Measurements from ENCODE around the gene FAM168B. TPM values are rescaled to one million over a fixed set of nuclear protein-coding genes. Genes with fewer than 3 reads are reported as not detected.

FAM168B gene
- total and polyA plus RNA-seq, 2 of the 13 experiments (the other 11 are each of a cell fraction or from before 2014, with no cell fraction given): 64.5 to 113 TPM

GRCh38 chr2:131039101-131039440 is 54.2 kb downstream of the FAM168B start:
- intact Hi-C loops (cut with micrococcal nuclease; ENCODE audit: unreplicated experiment): no loop called here
- in situ Hi-C loops (cut with HindIII; ENCODE audit: extremely low pct_ligation_motif_present, low pct_unique_long_range_greater_than_20kb): no loop called here
- POLR2A ChIA-PET: no interaction called here
- Histone ChIP-seq H3K27me3 (ENCODE audit: control insufficient read depth in 1 of 2, insufficient read depth in 2 of 2, low read length in 2 of 2) (peaks cover 9 to 30% of the 10 kb centered on the region in 2 experiments), H3K4me3 (replicated peaks in 1 of 3; ENCODE audit: insufficient read depth in 1 of 3, low read depth in 2 of 3, low read length in 3 of 3) (no peak overlapping the region), H3K4me2 (ENCODE audit: low read depth, low read length) (no peak overlapping the region), H3K79me2 (ENCODE audit: insufficient read depth, low read length) (no peaks in the 10 kb centered on the region), H3K4me1 (ENCODE audit: insufficient read depth, low read length) (0 out of 2 replicates have a peak, but pooled peaks cover 5% of the 10 kb centered on the region), H3K36me3 (replicated peaks in 1 of 2; ENCODE audit: control insufficient read depth in 1 of 2, insufficient read depth in 2 of 2, low read length in 2 of 2) (no peaks in the 10 kb centered on the region), H2AFZ (ENCODE audit: low read length) (no peak overlapping the region), H4K20me1 (ENCODE audit: insufficient read depth, low read length) (no peaks in the 10 kb centered on the region), H3K9me3 (ENCODE audit: low read length) (no peaks in the 10 kb centered on the region), H3K27ac (ENCODE audit: extremely low read length, insufficient read depth, low read length) (no peak overlapping the region), H3K9ac (ENCODE audit: insufficient read depth, low read depth, low read length) (no peak overlapping the region)
- 63% methylated on average over 7 of the region's 9 CpGs for WGBS (ENCODE audit: low lambda C conversion rate)
- BruUV-seq (replicated peaks): no TSS peak
- no peak for FAIRE-seq
- no peak for DNase-seq (ENCODE audit: low spot score)
- TF ChIP-seq ZNF232 (CRISPR knock-in tag; IDR thresholded peaks at IDR 0.05; ENCODE audit: borderline replicate concordance) (no peak), NRL (CRISPR knock-in tag; IDR thresholded peaks at IDR 0.05; ENCODE audit: borderline replicate concordance) (no peak), ZNF576 (CRISPR knock-in tag; IDR thresholded peaks at IDR 0.05) (no peak), ZNF891 (CRISPR knock-in tag; IDR thresholded peaks at IDR 0.05) (no peak), TFE3 (CRISPR knock-in tag; IDR thresholded peaks at IDR 0.05) (no peak), ZNF292 (CRISPR knock-in tag; IDR thresholded peaks at IDR 0.05; ENCODE audit: borderline replicate concordance, low read depth) (no peak), IRF2 (CRISPR knock-in tag; IDR thresholded peaks at IDR 0.05) (no peak), ZNF543 (CRISPR knock-in tag; IDR thresholded peaks at IDR 0.05) (no peak)
- CTCF ChIA-PET (ENCODE audit: low intra/inter-chr PET ratio, low total read pairs): no interaction called here
- no peak for ATAC-seq

Data from HepG2 (cell line).